Activated CD8-positive, alpha-beta memory T cell treated with anti-CD3 and anti-CD28 coated beads for 24 hours (primary cell): ENCODE data around the gene TARBP2.
"Not testable (repeated sequence)": the region's sequence is repeated elsewhere in the genome, so short reads cannot be mapped to it uniquely, and the experiment has no call there.

Source experiments
- DNase-seq: peaks from one replicate; pipeline ENCODE4 v3.0.0-alpha.2; 2020

Gene TARBP2

DNA sequence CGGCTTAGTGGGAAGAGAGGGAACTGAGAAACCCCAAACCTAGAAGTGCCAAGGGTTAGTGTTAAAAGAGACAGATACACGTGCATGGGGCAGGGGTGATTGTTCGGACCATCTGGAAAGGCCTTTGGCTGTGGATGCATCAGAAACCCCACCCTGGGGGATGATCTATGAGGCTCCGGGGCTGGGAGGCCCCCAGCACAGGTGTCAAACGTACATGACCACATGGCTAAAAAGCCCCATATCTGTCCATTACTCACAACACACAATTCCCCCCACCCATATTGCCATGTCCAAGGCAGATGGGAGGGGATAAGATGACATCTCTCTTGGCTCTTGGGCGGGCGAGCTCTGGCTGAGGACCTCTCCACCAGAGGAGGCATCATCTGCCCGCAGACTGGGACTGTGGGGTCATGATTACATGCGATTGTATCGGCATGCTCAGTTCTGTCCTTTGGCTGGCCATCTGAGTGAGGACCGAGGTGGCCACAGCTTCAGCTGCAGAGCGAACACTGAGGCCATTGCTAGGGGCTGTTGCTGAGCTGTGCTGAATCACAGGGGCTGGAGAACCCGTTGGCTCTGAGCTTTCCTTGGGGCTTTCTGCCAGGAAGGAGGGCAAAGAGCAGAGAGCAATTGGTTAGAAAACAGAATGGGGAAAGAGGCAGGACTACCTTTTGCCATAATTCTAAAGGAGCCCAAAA, 15.8 kb downstream of the TARBP2 start:
- no peak for DNase-seq

GRCh38 chr12:53518381-53518780, 17.3 kb downstream of the TARBP2 start:
- no peak for DNase-seq

DNA sequence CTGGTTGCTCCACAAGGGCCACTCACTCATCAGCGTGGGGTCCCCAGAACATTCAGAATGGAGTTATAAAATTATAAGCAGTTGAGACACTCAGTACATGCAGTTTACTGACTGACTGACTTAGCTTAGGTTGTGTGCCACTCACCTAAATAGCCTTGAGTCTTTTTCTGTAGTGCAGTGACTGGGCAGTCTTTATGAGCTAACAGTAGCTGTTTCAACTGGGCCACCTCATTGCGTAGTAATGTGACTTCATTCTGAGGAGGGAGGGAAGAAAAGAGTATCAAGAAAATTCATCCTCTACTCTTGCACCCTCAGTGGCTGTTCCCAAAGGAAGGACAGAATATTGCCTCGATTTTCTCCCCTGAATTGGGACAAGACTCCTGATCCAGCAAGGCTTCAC, 22.0 kb downstream of the TARBP2 start:
- DNase-seq = no peak

GRCh38 chr12:53524476-53524875, 23.4 kb downstream of the TARBP2 start:
- DNase-seq = no peak

DNA sequence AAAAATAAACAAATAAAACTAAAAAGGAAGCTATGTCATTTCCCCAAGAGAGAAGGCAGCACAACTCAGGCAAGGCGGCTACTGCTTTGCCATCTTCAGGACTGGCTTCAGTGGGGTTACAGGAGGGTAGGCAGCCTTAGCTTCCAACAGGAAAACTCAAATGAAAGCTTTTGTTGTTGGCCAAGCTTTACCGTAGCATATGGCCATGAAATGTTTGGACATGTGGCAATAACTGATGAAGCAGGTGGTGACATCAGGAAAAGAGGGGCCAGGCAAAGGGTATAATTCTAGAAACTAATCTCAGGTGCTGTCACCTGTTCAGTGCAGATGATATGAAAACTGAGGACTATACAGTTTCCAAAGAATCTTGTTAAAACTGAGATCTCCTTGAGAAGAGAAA, 29.0 kb downstream of the TARBP2 start:
- DNase-seq = no peak

- no peak for DNase-seq
Measured at GRCh38 chr12:53530920-53531319, 29.8 kb downstream of the TARBP2 start.

DNA sequence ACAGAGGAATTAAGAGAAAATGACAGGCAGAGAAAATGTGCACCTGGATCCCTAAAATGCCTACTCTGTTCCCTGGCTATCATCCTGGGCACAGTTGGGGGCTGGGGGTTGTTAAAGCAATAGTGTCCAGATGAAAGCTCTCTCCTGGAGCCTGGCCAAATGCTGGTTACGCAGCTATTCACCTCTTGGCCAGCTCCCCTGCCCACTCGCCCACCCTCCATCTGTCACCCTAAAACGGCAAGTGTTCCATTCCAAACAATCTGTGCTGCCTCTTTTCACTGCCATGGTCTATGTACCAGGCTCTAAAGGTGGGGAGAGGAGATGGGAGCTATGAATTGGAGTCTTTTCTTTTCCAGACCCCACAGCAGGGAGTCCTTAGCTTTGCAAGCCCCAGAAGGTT, 30.9 kb downstream of the TARBP2 start:
- no peak for DNase-seq

DNA sequence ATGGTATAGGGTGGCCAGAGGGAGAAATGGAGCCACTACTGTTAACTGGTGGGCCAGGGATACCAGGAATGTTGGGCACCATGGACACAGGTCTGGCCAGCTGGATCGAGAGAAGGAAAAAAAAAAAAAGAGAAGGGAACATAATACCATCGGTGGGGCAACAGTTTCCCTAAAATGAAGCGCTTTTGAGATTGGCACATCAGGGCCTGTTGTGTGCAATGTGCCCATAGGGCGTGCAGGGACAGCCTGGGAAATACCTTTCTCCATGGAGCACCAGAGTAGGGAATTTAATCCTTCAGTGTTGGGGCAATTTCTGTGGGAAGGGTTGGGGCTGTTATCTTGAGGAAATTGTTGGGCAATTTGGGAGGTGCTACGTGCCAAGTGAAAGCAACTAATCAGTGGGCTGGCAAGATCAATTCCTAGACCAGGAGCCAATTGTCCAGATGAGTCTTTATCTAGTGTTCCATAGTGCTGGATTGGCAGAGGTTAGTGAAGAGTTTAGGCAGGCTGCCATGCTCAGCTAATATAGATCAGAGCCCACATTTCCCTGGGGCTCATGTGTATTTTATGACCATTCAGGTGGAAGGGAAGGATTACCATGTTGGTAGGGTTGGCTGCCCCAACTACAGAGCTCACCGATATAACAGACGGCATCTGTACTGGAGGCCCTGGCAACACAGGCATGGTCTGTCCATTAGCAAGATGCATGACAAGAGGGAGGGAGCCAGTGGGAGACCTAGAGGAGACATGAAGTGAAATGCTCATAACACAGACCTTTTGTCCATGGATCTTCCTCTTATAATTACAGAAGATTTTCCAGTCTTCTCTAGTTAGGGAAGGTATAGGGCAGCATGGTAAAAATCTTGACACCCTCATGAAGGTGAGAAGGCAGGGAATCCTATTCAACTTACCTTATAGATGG, 31.7 kb downstream of the TARBP2 start:
- DNase-seq = no peak

GRCh38 chr12:53533471-53533870, 32.4 kb downstream of the TARBP2 start:
- no peak for DNase-seq

- no peak for DNase-seq
Measured at GRCh38 chr12:53536962-53537361, 35.9 kb downstream of the TARBP2 start.

DNA sequence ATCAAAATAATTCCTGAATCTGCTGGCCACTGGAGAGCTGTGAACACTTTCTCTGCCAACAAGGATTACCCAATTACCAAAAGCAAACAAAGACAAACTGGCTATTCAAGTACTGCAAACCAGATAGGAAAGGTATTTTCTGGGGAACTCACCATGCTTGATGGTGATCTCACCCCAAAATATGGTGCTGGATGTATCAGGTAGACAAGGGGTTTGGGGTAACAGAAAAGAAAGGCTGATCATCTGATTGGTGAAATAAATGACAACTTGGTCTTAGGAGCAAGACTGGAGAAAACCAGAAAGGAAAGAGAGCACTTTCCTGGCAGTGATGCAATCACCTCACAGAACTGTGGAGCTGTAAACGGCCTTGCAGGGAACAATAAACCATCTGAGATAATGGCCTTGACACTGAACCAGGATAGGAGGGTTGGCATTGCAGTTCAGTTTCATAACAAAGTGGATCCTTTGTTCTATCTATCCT, 37.2 kb downstream of the TARBP2 start:
- no peak for DNase-seq

DNA sequence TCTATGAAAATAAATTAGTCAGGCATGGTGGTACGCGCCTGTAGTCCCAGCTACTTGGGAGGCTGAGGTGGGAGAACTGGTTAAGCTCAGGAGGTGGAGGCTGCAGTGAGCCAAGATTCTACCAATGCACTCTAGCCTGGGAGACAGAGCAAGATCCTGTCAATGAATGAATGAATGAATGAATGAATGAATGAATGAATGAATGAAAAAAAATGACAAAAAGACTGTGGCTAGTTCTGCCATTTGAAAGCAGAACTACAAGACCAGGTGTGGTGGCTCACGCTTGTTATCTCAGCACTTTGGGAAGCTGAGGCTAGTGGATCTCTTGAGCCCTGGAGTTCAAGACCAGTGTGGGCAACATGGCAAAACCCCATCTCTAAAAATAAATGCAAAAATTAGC, 38.4 kb downstream of the TARBP2 start:
- DNase-seq = no peak

- DNase-seq = no peak
Measured at GRCh38 chr12:53543539-53543938, 42.5 kb downstream of the TARBP2 start.

DNA sequence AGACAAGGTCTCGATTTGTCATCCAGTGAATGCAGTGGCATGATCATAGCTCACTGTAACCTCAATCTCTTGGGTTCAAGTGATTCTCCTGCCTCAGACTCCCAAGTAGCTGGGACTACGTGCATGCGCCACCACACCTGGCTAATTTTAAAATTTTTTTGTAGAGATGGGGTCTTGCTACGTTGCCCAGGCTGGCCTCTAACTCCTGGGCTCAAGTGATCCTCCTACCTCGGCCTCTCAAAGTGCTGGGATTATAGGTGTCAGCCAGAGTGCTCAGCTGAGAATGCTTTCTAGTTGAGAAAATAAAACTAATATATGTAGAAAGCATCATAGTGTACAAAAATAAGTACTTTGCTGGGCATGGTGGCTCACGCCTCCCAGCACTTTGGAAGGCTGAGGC, 47.3 kb downstream of the TARBP2 start:
- not testable (repeated sequence) for DNase-seq

DNA sequence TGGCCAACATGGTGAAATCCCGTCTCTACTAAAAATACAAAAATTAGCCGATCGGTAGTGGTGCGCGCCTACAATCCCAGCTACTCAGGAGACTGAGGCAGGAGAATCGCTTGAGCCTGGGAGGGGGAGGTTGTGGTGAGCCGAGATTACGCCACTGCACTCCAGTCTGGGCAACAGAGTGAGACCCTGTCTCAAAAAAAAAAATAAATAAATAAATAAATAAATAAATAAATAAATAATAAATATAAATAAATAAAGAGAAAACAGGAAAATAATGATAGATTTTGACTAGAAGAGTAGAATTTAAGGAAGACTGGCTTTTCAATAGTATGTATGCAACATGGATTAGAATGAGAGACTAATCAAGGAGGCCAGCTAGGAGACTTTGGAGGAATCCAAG, 49.0 kb downstream of the TARBP2 start:
- DNase-seq = not testable (repeated sequence)

GRCh38 chr12:53550595-53550994, 49.5 kb downstream of the TARBP2 start:
- DNase-seq = no peak

DNA sequence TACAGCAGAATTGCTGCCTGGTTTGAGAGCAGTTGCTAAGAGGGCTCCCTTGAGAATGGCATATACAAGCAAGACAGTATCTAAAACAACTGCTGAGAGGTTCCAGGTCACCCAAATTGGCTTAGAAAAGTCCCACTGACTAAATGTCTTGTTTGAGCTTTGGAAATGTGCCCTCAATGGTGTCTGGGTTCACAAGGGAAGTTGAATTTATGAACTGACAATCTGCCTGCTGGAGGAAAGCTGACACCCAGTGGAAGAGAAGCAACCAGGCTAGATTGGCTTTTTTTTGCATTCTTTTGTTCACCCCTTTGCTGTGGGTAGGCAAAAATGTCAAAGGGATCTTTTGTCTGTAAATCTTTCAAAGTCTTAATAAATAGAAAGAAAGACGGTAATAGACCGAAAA, 50.8 kb downstream of the TARBP2 start:
- DNase-seq = no peak

GRCh38 chr12:53552361-53553327, 51.6 kb downstream of the TARBP2 start:
- no peak for DNase-seq
